ENCODE data around the gene SPOCK1. TPM values are rescaled to one million over a fixed set of nuclear protein-coding genes. Genes with fewer than 3 reads are reported as not detected.

The SPOCK1 gene
- total and polyA plus RNA-seq, 2 donors (not counting 3 experiments of a cell fraction or from before 2014, with no cell fraction given) = 144 to 280 TPM

GRCh38 chr5:137450759-137451158 is 48.4 kb downstream of the SPOCK1 start:
- Histone ChIP-seq H3K9me3 (replicated peaks; ENCODE audit: control insufficient read depth, insufficient read depth, low read length) (no peaks in the 10 kb centered on the region), H3K79me2 (ENCODE audit: control insufficient read depth, insufficient read depth, low read length) (peaks cover 67% of the 10 kb centered on the region), H3K9ac (replicated peaks; ENCODE audit: extremely low read depth, insufficient read depth, low read length) (no peak overlapping the region), H3K4me2 (ENCODE audit: insufficient read depth, low read length) (no peak overlapping the region), H4K20me1 (replicated peaks; ENCODE audit: control insufficient read depth, extremely low read depth, insufficient read depth, low read length) (peaks cover 4% of the 10 kb centered on the region), H3K4me3 (replicated peaks in 1 of 3; ENCODE audit: insufficient read depth in 1 of 3, low read depth in 1 of 3, low read length in 3 of 3) (no peak overlapping the region), H3K27me3 (ENCODE audit: control insufficient read depth in 2 of 2, insufficient read depth in 2 of 2, low read length in 2 of 2) (no peaks in the 10 kb centered on the region), H3K9me1 (replicated peaks; ENCODE audit: control insufficient read depth, extremely low read depth, insufficient read depth, low read length) (no peaks in the 10 kb centered on the region), H2AFZ (ENCODE audit: low read depth, low read length) (no peak overlapping the region), H3K36me3 (ENCODE audit: control insufficient read depth in 2 of 2, extremely low read depth in 1 of 2, insufficient read depth in 2 of 2, low read length in 2 of 2) (no peaks in the 10 kb centered on the region), H3K4me1 (ENCODE audit: control insufficient read depth, extremely low read depth, insufficient read depth, low read length) (no peaks in the 10 kb centered on the region), H3K27ac (ENCODE audit: insufficient read depth, low read depth, low read length) (no peak overlapping the region)
- BruUV-seq (replicated peaks) = no TSS peak
- intact Hi-C loops (cut with micrococcal nuclease) = no loop called here
- TF ChIP-seq FOS (IDR thresholded peaks at IDR 0.05; ENCODE audit: borderline replicate concordance, insufficient read depth, low read length) (no peak), CTCF (IDR thresholded peaks at IDR 0.05; ENCODE audit: extremely low read depth in 1 of 2, insufficient read depth in 1 of 2, low read depth in 1 of 2, low read length in 2 of 2) (no peak), EZH2 (IDR thresholded peaks at IDR 0.05; ENCODE audit: borderline replicate concordance, low read depth, low read length, severe bottlenecking) (no peak), GATA2 (IDR thresholded peaks at IDR 0.05; ENCODE audit: insufficient read depth, insufficient read length, low read depth, low read length) (no peak), MAX (IDR thresholded peaks at IDR 0.05; ENCODE audit: insufficient read depth, insufficient read length) (no peak), MYC (IDR thresholded peaks at IDR 0.05; ENCODE audit: low read depth, low read length) (no peak), POLR2A (IDR thresholded peaks at IDR 0.05; ENCODE audit: low read depth, low read length) (no peak), JUN (IDR thresholded peaks at IDR 0.05; ENCODE audit: borderline replicate concordance, insufficient read depth, insufficient read length, low read depth) (no peak), POLR2AphosphoS5 (IDR thresholded peaks at IDR 0.05; ENCODE audit: insufficient read depth, low read depth, low read length) (no peak)
- ChIA-PET CTCF (no interaction called here), POLR2A (no interaction called here)
- no peak for DNase-seq (ENCODE audit: low read depth, low spot score)
- no peak for FAIRE-seq
- dilution Hi-C loops (cut with MboI; ENCODE audit: extremely low pct_ligation_motif_present, low sequenced_read_pairs) = no loop called here

All from endothelial cell of umbilical vein (primary cell).